GM18951 (cell line): ENCODE measurements around the gene TGFBI.
A peak's percentile ranks its signal among the peaks of the same experiment; 100 is the strongest.

ENCODE experiments used
- POLR2A ChIP-seq: IDR thresholded peaks from 4 replicates; pipeline ENCODE4 v1.6.1; 2011; ENCODE audit warnings: mild to moderate bottlenecking; ENCODE audit not compliant: insufficient read length, insufficient read depth; ENCODE audit errors: extremely low read depth
- in situ Hi-C: fragments of 300-500 bp; cut with MboI; formaldehyde crosslinking; loops from one replicate; pipeline ENCODE4 v1.12.0; 2022; ENCODE audit warnings: low sequenced_read_pairs, mixed read lengths, inconsistent platforms; ENCODE audit not compliant: unreplicated experiment

The TGFBI gene

GRCh38 chr5:136075466-136075891 is 46.7 kb downstream of the TGFBI start:
- in situ Hi-C loops: no loop called here
- no peak for TF ChIP-seq POLR2A

- in situ Hi-C loops: no loop called here
- no peak for TF ChIP-seq POLR2A
These were observed 47.3 kb downstream of the TGFBI start for GRCh38 chr5:136076067-136076466.

DNA sequence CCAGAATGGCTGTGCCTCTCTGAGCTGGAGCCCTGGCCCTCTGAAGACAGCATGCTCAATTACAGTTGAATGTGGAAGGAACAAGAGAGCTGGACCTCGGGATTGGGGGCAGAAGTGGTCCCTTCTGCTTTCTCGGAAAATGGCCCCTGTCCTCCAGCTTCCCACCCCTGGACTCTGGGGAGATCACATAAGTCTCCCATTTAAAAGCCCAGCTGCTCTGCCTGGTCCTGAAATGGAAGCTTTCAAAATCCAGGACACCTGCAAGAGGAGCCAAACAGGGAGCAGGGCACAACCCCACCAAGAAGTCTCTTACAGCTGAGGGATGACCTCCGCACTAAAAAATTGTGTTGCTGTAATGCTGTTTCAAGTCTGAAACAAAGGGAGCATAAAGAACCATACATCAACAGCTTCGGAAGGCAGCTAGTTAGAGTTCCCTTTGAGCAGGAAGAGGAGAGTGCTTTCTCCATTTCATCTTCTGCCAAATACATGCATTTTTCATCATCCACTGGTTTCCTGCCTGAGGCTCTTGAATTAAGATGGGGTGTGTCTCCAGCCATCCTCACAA is 48.2 kb downstream of the TGFBI start:
- no peak for TF ChIP-seq POLR2A
- in situ Hi-C loops: no loop called here

DNA sequence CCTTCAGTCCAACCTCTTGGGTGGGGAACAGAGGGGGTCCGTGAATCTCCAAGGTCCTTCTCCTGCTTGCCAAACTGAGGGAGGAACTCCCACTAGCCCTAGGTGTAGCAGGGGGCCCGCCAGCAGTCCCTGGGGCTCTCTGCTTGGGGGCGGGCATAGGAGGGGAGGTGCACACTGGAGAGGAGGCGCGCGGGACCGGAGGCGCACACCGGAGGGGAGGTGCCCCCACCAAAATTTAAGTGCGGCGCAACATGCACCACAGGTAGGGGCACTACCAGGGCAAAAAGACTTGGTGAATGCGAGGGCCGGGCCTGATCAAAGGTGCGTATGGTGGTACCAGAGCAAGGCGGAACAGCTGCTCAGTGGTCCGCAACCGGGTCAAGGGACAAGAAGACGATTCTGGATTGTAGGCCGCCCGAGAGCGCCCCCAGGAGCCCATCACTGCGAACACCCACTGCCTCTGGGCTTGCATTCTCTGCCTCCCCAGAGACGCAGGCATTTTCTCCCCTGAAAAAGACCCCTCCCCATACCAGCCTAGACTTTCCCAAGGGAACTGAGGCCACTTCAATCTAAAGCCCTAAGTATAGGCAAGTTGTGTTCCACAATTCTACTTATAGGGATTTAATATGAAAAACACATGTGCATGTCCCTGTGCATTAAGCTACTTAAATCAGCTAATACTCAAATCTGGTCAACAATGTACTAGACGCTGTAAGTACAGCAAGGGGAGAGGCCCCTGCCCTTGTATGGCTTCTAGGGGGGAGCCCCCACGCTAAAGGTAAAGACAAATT is 50.6 kb downstream of the TGFBI start:
- TF ChIP-seq POLR2A: no peak
- in situ Hi-C loops: no loop called here

DNA sequence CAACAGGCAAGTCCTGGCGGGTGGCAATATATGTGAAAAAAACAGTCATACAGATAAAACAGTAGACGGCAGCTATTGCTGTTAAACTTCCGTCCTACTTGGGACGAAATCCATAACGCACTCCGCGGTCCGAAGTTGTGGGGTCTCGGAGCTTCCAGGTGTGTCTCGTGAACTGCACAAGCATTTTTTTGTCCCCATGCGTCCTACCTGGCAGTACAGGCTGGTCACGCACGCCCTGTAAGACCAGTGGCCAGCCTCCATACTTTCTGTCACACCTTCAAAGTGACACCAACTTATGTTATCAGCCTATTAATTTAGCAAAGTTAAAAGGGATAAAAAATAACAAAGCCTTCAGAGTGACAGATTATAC is 51.3 kb downstream of the TGFBI start:
- TF ChIP-seq POLR2A: no peak
- in situ Hi-C loops: no loop called here

- TF ChIP-seq POLR2A: peak; percentile 46
- in situ Hi-C loops: no loop called here
These were observed 51.9 kb downstream of the TGFBI start for GRCh38 chr5:136080483-136081216.

DNA sequence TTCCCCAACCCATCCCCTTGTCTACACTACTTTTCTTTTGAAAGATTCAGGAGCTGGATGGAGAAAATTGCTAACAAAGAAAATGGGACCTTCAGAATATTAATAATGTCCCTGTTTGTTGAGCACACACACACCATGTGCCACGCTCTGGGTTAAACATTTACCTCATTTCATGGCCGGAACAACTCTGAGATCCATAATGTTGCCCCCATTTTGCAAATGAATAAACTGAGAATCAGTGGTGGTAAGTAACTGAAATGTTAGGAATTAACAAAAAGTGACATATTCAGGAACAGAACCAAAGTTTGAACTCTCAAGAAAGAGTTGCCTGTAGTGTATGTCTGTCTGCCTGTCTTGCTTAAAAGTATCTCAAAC is 52.4 kb downstream of the TGFBI start:
- TF ChIP-seq POLR2A: no peak
- in situ Hi-C loops: no loop called here

GRCh38 chr5:136082390-136083193 is 53.8 kb downstream of the TGFBI start:
- no peak for TF ChIP-seq POLR2A
- in situ Hi-C loops: no loop called here

- in situ Hi-C loops: no loop called here
These were observed 55.9 kb downstream of the TGFBI start for GRCh38 chr5:136084698-136085097.

DNA sequence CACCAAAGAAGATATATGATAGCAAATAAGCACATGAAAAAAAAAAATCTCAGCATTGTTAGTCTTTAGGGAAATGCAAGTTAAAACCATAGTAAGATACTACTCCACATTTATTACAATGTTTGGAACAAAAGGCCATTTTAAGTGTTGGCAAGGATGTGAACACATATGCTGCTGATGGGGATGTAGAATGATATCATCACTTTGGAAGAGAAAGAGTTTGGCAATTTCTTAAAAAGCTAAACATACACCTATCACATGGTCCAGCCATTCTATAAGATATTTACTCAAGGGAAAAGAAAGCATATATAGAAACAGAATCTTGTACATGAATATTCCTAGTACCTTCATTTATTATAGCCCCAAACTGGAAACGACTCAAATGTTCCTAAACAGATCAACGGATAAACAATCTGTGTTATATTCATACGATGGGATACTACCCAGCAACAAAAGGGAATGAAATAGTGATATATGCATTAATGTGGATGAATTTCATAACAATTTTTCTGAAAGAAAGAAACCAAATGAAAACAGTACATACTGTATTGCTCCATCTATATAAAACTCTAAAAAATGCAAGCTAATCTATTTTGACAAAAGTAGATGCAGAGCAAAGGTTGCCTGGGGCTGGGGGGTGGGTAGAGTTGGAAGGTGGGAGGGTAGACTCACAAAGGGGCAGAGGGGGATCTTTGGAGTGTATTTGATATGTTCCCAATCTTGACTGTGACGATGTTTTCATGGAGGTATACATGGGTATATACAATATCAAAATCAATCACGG is 58.2 kb downstream of the TGFBI start:
- in situ Hi-C loops: no loop called here

More at GRCh38 chr5:136084698-136085097, 55.9 kb downstream of the TGFBI start:
- TF ChIP-seq POLR2A: no peak

DNA sequence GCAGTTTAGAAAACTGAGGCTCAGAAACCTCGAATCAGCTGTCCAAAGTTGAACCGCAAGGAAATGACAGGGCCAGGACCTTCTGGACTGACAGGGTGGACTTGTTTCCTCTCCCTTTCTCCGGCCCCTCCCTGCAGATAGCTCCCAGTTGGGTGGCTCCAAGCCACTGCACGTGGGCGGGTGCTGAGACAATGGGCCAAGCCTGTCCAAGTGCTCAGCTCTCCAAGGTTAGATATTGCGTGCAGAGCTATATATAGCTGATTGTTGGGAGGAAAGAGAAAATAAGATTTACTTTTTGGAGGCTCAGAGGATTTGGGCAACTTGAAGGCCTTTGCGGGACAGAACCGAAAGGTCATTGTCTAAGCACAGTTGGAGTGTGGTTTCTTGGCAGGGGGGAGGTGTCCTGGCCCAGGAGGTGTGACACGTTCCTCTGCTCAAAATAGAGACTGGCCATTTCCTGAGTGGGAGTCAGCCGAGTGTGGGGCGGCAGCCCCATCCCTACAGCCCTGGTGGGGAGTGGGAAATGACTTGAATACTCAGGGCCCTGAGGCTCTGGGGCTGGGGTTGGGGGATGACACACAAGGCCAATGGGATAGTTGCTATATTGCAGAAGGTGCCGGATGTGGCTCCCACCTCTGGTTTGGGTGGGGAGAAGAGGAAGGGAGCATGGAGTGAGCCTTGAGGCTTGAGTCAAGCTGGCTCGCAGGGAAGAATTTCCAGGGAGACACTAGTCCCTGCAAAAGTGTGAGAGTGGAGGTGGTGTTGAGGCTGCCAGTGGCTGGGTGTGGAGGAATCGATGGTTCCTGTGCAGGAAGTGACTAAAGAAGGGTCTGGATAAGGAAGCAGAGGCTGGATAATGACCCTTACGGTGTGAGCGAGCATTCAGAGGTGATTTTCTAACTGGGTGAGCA is 59.4 kb downstream of the TGFBI start:
- in situ Hi-C loops: no loop called here
- no peak for TF ChIP-seq POLR2A

More for the DNA sequence above, 58.2 kb downstream of the TGFBI start:
- TF ChIP-seq POLR2A: no peak
